GM18505 (cell line): ENCODE data around the gene SLC2A10.

Experiments
- ATAC-seq: cut with Tn5 transposase; IDR thresholded peaks from one replicate; pipeline ENCODE4 v1.9.1; 2021; ENCODE audit not compliant: unreplicated experiment
- POLR2A ChIP-seq: IDR thresholded peaks from 4 replicates; pipeline ENCODE4 v1.6.1; 2011; ENCODE audit warnings: borderline replicate concordance; ENCODE audit not compliant: insufficient read depth, insufficient read length; ENCODE audit errors: extremely low read depth

SLC2A10 gene

GRCh38 chr20:46717818-46718541 lies 8.5 kb downstream of the SLC2A10 start:
- TF ChIP-seq POLR2A: no peak
- ATAC-seq: no peak

GRCh38 chr20:46720019-46720418 lies 10.6 kb downstream of the SLC2A10 start:
- ATAC-seq: no peak

GRCh38 chr20:46720776-46721425 lies 11.5 kb downstream of the SLC2A10 start:
- no peak for ATAC-seq
- TF ChIP-seq POLR2A: no peak

More at GRCh38 chr20:46720019-46720418, 10.6 kb downstream of the SLC2A10 start:
- TF ChIP-seq POLR2A: no peak

GRCh38 chr20:46721476-46721875 lies 12.0 kb downstream of the SLC2A10 start:
- no peak for ATAC-seq
- TF ChIP-seq POLR2A: no peak

- ATAC-seq: no peak
- no peak for TF ChIP-seq POLR2A
Observed at GRCh38 chr20:46722450-46722849, 13.0 kb downstream of the SLC2A10 start.

- no peak for ATAC-seq
- TF ChIP-seq POLR2A: no peak
Observed at GRCh38 chr20:46723039-46723438, 13.6 kb downstream of the SLC2A10 start.

GRCh38 chr20:46724343-46724959 lies 15.0 kb downstream of the SLC2A10 start:
- no peak for TF ChIP-seq POLR2A
- ATAC-seq: no peak

- ATAC-seq: no peak
- no peak for TF ChIP-seq POLR2A
Observed at GRCh38 chr20:46725186-46726165, 16.0 kb downstream of the SLC2A10 start.

- no peak for TF ChIP-seq POLR2A
- ATAC-seq: no peak
Observed at GRCh38 chr20:46731770-46732169, 22.3 kb downstream of the SLC2A10 start.

- TF ChIP-seq POLR2A: no peak
- ATAC-seq: no peak
Observed at GRCh38 chr20:46735436-46735835, 26.0 kb downstream of the SLC2A10 start.

GRCh38 chr20:46739431-46740213 lies 30.2 kb downstream of the SLC2A10 start:
- no peak for TF ChIP-seq POLR2A
- no peak for ATAC-seq

GRCh38 chr20:46740214-46740609 lies 30.8 kb downstream of the SLC2A10 start:
- ATAC-seq: no peak
- no peak for TF ChIP-seq POLR2A
